Vagina (tissue), 2 donors: ENCODE data around the gene CST11. TPM values are rescaled to one million over a fixed set of nuclear protein-coding genes. Genes with fewer than 3 reads are reported as not detected.

Experiments used
- DNase-seq, 2 donors: peaks; one replicate each; pipeline ENCODE4 v3.0.0-alpha.2; 2017; ENCODE audit errors: extremely low spot score in 2 of 2
- H3K27ac ChIP-seq: fragments of 200-600 bp; sonication (generic); one replicate; pipeline ENCODE4 v1.5.1; 2019
- H3K27me3 ChIP-seq: fragments of 200-600 bp; sonication (generic); one replicate; pipeline ENCODE4 v1.5.1; 2019
- H3K36me3 ChIP-seq, 2 donors: fragments of 200-600 bp; sonication (generic); one replicate each; pipeline ENCODE4 v1.5.1; 2017 to 2019
- H3K4me1 ChIP-seq: fragments of 200-600 bp; sonication (generic); one replicate; pipeline ENCODE4 v1.5.1; 2019
- H3K4me3 ChIP-seq, 2 donors: fragments of 200-600 bp; sonication (generic); 1 replicate in 1 of 2; 2 replicates in 1 of 2; pipeline ENCODE4 v1.5.1; 2016 to 2019
- H3K9me3 ChIP-seq: fragments of 200-600 bp; sonication (generic); one replicate; pipeline ENCODE4 v1.5.1; 2019
- CTCF ChIP-seq, 3 experiments: fragments of 450-650 bp in 2 of 3; fragments of 200-600 bp in 1 of 3; sonication (generic) in 1 of 3; IDR thresholded peaks; one replicate each; pipeline ENCODE4 v1.5.1; 2017 to 2019; ENCODE audit warnings: antibody characterized with exemption in 3 of 3, mild to moderate bottlenecking in 2 of 3, moderate library complexity in 2 of 3
- POLR2A ChIP-seq, 2 donors: fragments of 450-650 bp; IDR thresholded peaks; one replicate each; pipeline ENCODE4 v1.6.1; 2017; ENCODE audit warnings: antibody characterized with exemption in 2 of 2, mild to moderate bottlenecking in 2 of 2, moderate library complexity in 2 of 2
- POLR2AphosphoS5 ChIP-seq, 2 donors: sonication (generic); formaldehyde crosslinking; IDR thresholded peaks; one replicate each; pipeline ENCODE4 v1.9.0; 2017; ENCODE audit warnings: antibody characterized with exemption in 2 of 2, mild to moderate bottlenecking in 2 of 2, low read depth in 1 of 2; ENCODE audit not compliant: insufficient read depth in 1 of 2
- intact Hi-C: fragments of 100-400 bp; cut with DNase I; formaldehyde crosslinking; loops from one replicate; pipeline ENCODE4 v1.15.1; 2023
- total RNA-seq: library from RNA; depleted of rRNA; stranded (reverse); fragments of >200 nt; gene quantifications from one replicate; pipeline ENCODE4 v1.2.3, GENCODE V29; 2016

Gene CST11
- total RNA-seq, 1 donor from 2014 or later: not detected

- Histone ChIP-seq H3K4me1 (no peaks in the 10 kb centered on the region), H3K27me3 (no peaks in the 10 kb centered on the region), H3K4me3 (no peak overlapping the region), H3K27ac (no peak overlapping the region), H3K36me3 (no peaks in the 10 kb centered on the region), H3K9me3 (no peaks in the 10 kb centered on the region)
- TF ChIP-seq POLR2AphosphoS5 (IDR thresholded peaks at IDR 0.05; ENCODE audit: insufficient read depth in 1 of 2, low read depth in 1 of 2): no peak
- TF ChIP-seq CTCF (IDR thresholded peaks at IDR 0.05): no peak
- TF ChIP-seq POLR2A (IDR thresholded peaks at IDR 0.05): no peak
- DNase-seq: no peak
- intact Hi-C loops: loop anchor here (10.0 kb wide), 1 partner anchor 217 kb away; no protein-coding TSS in a partner anchor
Measured at GRCh38 chr20:23448167-23448566, 4.5 kb downstream of the CST11 start.

- Histone ChIP-seq H3K4me3 (no peak overlapping the region), H3K27ac (no peak overlapping the region), H3K27me3 (no peaks in the 10 kb centered on the region), H3K9me3 (no peaks in the 10 kb centered on the region), H3K4me1 (no peaks in the 10 kb centered on the region), H3K36me3 (no peaks in the 10 kb centered on the region)
- no peak for DNase-seq
- intact Hi-C loops: loop anchor here (10.0 kb wide), 1 partner anchor 218 kb away; no protein-coding TSS in a partner anchor
- TF ChIP-seq POLR2A (IDR thresholded peaks at IDR 0.05): no peak
- no peak for TF ChIP-seq POLR2AphosphoS5 (IDR thresholded peaks at IDR 0.05; ENCODE audit: insufficient read depth in 1 of 2, low read depth in 1 of 2)
- no peak for TF ChIP-seq CTCF (IDR thresholded peaks at IDR 0.05)
Measured at GRCh38 chr20:23446505-23446904, 6.2 kb downstream of the CST11 start.

- H3K9me3 ChIP-seq: no peaks in the 10 kb centered on the region
- no peak overlapping the region for H3K4me3 ChIP-seq
- H3K36me3 ChIP-seq: no peaks in the 10 kb centered on the region
- intact Hi-C loops: loop anchor here (10.0 kb wide), 1 partner anchor 219 kb away; no protein-coding TSS in a partner anchor
- no peaks in the 10 kb centered on the region for H3K4me1 ChIP-seq
- TF ChIP-seq CTCF (IDR thresholded peaks at IDR 0.05) (no peak), POLR2A (IDR thresholded peaks at IDR 0.05) (no peak), POLR2AphosphoS5 (IDR thresholded peaks at IDR 0.05; ENCODE audit: insufficient read depth in 1 of 2, low read depth in 1 of 2) (no peak)
- H3K27ac ChIP-seq: no peak overlapping the region
- no peaks in the 10 kb centered on the region for H3K27me3 ChIP-seq
- DNase-seq: no peak
Measured at GRCh38 chr20:23445596-23446217, 7.0 kb downstream of the CST11 start.

- Histone ChIP-seq H3K27ac (no peak overlapping the region), H3K9me3 (no peaks in the 10 kb centered on the region), H3K4me3 (no peak overlapping the region), H3K36me3 (no peaks in the 10 kb centered on the region), H3K27me3 (no peaks in the 10 kb centered on the region), H3K4me1 (no peaks in the 10 kb centered on the region)
- DNase-seq: no peak
- intact Hi-C loops: loop anchor here (10.0 kb wide), 1 partner anchor 220 kb away; no protein-coding TSS in a partner anchor
- TF ChIP-seq POLR2A (IDR thresholded peaks at IDR 0.05) (no peak), CTCF (IDR thresholded peaks at IDR 0.05) (no peak), POLR2AphosphoS5 (IDR thresholded peaks at IDR 0.05; ENCODE audit: insufficient read depth in 1 of 2, low read depth in 1 of 2) (no peak)
Measured at GRCh38 chr20:23444859-23445258, 7.8 kb downstream of the CST11 start.

- H3K27me3 ChIP-seq: no peaks in the 10 kb centered on the region
- H3K4me1 ChIP-seq: no peaks in the 10 kb centered on the region
- no peak overlapping the region for H3K4me3 ChIP-seq
- H3K9me3 ChIP-seq: no peaks in the 10 kb centered on the region
- intact Hi-C loops: loop anchor here (10.0 kb wide), 1 partner anchor 222 kb away; no protein-coding TSS in a partner anchor
- TF ChIP-seq CTCF (IDR thresholded peaks at IDR 0.05) (no peak), POLR2AphosphoS5 (IDR thresholded peaks at IDR 0.05; ENCODE audit: insufficient read depth in 1 of 2, low read depth in 1 of 2) (no peak), POLR2A (IDR thresholded peaks at IDR 0.05) (no peak)
- H3K36me3 ChIP-seq: no peaks in the 10 kb centered on the region
- no peak overlapping the region for H3K27ac ChIP-seq
- no peak for DNase-seq
Measured at GRCh38 chr20:23442436-23442835, 10.2 kb downstream of the CST11 start.
